ENCODE measurements around the gene DTX1. TPM values are rescaled to one million over a fixed set of nuclear protein-coding genes. Genes with fewer than 3 reads are reported as not detected.

DTX1 gene
- total and polyA plus RNA-seq, 2 of the 13 experiments (the other 11 are each of a cell fraction or from before 2014, with no cell fraction given): not detected

GRCh38 chr12:113144806-113145205 is 88.3 kb downstream of the DTX1 start:
- Histone ChIP-seq H3K4me1 (ENCODE audit: insufficient read depth, low read length) (peaks cover 14% of the 10 kb centered on the region), H3K27ac (ENCODE audit: extremely low read length, insufficient read depth, low read length) (no peak overlapping the region), H2AFZ (ENCODE audit: low read length) (no peak overlapping the region), H3K9me3 (ENCODE audit: low read length) (no peaks in the 10 kb centered on the region), H3K36me3 (replicated peaks in 1 of 2; ENCODE audit: control insufficient read depth in 1 of 2, insufficient read depth in 2 of 2, low read length in 2 of 2) (no peaks in the 10 kb centered on the region), H3K4me3 (replicated peaks in 1 of 3; ENCODE audit: insufficient read depth in 1 of 3, low read depth in 2 of 3, low read length in 3 of 3) (no peak overlapping the region), H3K9ac (ENCODE audit: insufficient read depth, low read depth, low read length) (no peak overlapping the region), H3K4me2 (ENCODE audit: low read depth, low read length) (no peak overlapping the region), H3K27me3 (ENCODE audit: control insufficient read depth in 1 of 2, insufficient read depth in 2 of 2, low read length in 2 of 2) (peaks cover 1 to 16% of the 10 kb centered on the region in 2 experiments; a peak in 3 of 5 replicates), H4K20me1 (ENCODE audit: insufficient read depth, low read length) (no peaks in the 10 kb centered on the region), H3K79me2 (ENCODE audit: insufficient read depth, low read length) (no peaks in the 10 kb centered on the region)
- intact Hi-C loops (cut with micrococcal nuclease; ENCODE audit: unreplicated experiment) (no loop called here), in situ Hi-C loops (cut with HindIII; ENCODE audit: extremely low pct_ligation_motif_present, low pct_unique_long_range_greater_than_20kb) (no loop called here)
- POLR2A ChIA-PET: no interaction called here
- TF ChIP-seq ZNF615 (CRISPR knock-in tag; IDR thresholded peaks at IDR 0.05; ENCODE audit: borderline replicate concordance) (no peak), NR2F1 (CRISPR knock-in tag; IDR thresholded peaks at IDR 0.05) (no peak), YY1 (IDR thresholded peaks at IDR 0.05; ENCODE audit: insufficient read depth, insufficient replicate concordance, low read depth, low read length) (no peak), ZBTB1 (CRISPR knock-in tag; IDR thresholded peaks at IDR 0.05; ENCODE audit: borderline replicate concordance) (no peak)
- no TSS peak for BruUV-seq (replicated peaks)
- CTCF ChIA-PET (ENCODE audit: low intra/inter-chr PET ratio, low total read pairs): no interaction called here
- DNase-seq (ENCODE audit: low spot score): no peak
- ATAC-seq: no peak
- WGBS (ENCODE audit: low lambda C conversion rate): 44% methylated on average over 5 of the region's 5 CpGs
- FAIRE-seq: no peak

- in situ Hi-C loops (cut with HindIII; ENCODE audit: extremely low pct_ligation_motif_present, low pct_unique_long_range_greater_than_20kb): no loop called here
- H3K4me1 ChIP-seq (ENCODE audit: insufficient read depth, low read length): peaks cover 17% of the 10 kb centered on the region
- DNase-seq (ENCODE audit: low spot score): no peak
- H3K27ac ChIP-seq (ENCODE audit: extremely low read length, insufficient read depth, low read length): no peak overlapping the region
- H3K36me3 ChIP-seq (replicated peaks in 1 of 2; ENCODE audit: control insufficient read depth in 1 of 2, insufficient read depth in 2 of 2, low read length in 2 of 2): no peaks in the 10 kb centered on the region
- no peak for ATAC-seq
- H2AFZ ChIP-seq (ENCODE audit: low read length): no peak overlapping the region
- no TSS peak for BruUV-seq (replicated peaks)
- H3K4me2 ChIP-seq (ENCODE audit: low read depth, low read length): no peak overlapping the region
- no peaks in the 10 kb centered on the region for H3K9me3 ChIP-seq (ENCODE audit: low read length)
- no peak overlapping the region for H3K9ac ChIP-seq (ENCODE audit: insufficient read depth, low read depth, low read length)
- no peak overlapping the region for H3K4me3 ChIP-seq (replicated peaks in 1 of 3; ENCODE audit: insufficient read depth in 1 of 3, low read depth in 2 of 3, low read length in 3 of 3)
- 32% methylated on average over 11 of the region's 12 CpGs for WGBS (ENCODE audit: low lambda C conversion rate)
- no peak for FAIRE-seq
- CTCF ChIA-PET (ENCODE audit: low intra/inter-chr PET ratio, low total read pairs): no interaction called here
- no peaks in the 10 kb centered on the region for H3K79me2 ChIP-seq (ENCODE audit: insufficient read depth, low read length)
- POLR2A ChIA-PET: no interaction called here
- intact Hi-C loops (cut with micrococcal nuclease; ENCODE audit: unreplicated experiment): no loop called here
- no peaks in the 10 kb centered on the region for H4K20me1 ChIP-seq (ENCODE audit: insufficient read depth, low read length)
- peaks cover 1 to 26% of the 10 kb centered on the region in 2 experiments; a peak in 3 of 5 replicates for H3K27me3 ChIP-seq (ENCODE audit: control insufficient read depth in 1 of 2, insufficient read depth in 2 of 2, low read length in 2 of 2)
- peak; percentile 9; the same call in 1 of the 2 replicates for TF ChIP-seq CEBPG (CRISPR knock-in tag; IDR thresholded peaks at IDR 0.05)
- TF ChIP-seq ZBTB38 (CRISPR knock-in tag; IDR thresholded peaks at IDR 0.05): no peak
- TF ChIP-seq POLR2AphosphoS5 (IDR thresholded peaks at IDR 0.05; ENCODE audit: low read depth, low read length): no peak
- TF ChIP-seq CEBPB (IDR thresholded peaks at IDR 0.05; ENCODE audit: borderline replicate concordance, low read depth, low read length): peak; percentile 28; the same call in 1 of the 2 replicates
Measured at GRCh38 chr12:113145720-113146551, 89.4 kb downstream of the DTX1 start.

All from HepG2 (cell line).